ENCODE data around the gene PHACTR3. TPM values are rescaled to one million over a fixed set of nuclear protein-coding genes. Genes with fewer than 3 reads are reported as not detected.

Gene PHACTR3
- total and polyA plus RNA-seq, 2 of the 8 experiments (the other 6 are each of a cell fraction or from before 2014, with no cell fraction given), result 0.05 to 0.13 TPM

DNA sequence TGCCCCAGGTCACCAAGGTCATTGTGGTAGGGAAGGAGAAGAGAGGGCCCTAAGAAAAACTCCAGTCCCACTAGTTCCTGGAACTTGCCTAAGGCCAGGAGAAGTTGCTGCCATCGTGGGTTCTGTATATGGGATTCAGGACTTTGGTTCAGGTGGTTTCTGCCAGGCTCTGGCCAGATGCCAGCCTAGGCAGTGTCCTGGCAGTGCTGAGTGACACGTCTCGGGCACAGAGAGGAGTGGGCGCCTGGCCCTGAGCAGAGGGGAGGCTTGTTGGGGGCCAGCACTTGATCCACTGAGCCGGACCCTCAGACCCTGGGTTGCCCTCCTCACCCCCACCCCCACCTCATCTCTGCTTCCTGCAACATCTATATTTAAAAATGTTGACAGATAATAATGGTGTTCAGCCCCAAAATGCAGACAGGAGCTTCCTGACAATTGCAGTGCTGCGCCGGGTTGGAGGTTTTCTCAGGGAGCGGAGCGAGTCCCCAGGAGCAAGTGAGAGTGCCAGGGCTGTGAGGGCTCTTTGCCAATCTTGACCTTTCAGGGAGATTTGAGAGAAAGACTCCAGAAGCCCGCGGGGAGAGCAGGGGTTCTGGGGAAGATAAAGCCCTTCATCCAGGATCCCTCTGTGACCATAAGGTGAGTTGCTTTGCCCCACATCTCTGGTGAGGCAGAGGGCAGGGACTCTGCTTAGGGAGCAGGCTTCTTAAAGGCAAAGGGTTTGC is 71.9 kb downstream of the PHACTR3 start (continued):
- TF ChIP-seq BACH1 (IDR thresholded peaks at IDR 0.05; ENCODE audit: low read length) (no peak), RXRA (IDR thresholded peaks at IDR 0.05; ENCODE audit: insufficient read depth, low read depth, low read length) (no peak), EP300 (IDR thresholded peaks at IDR 0.05; ENCODE audit: borderline replicate concordance in 1 of 2, low read depth in 2 of 2, low read length in 2 of 2) (no peak), PHF8 (conservative IDR thresholded peaks at IDR 0.05; ENCODE audit: low read depth, low read length) (no peak)
